Measurements from ENCODE around the gene SMARCD3.

SMARCD3 gene

GRCh38 chr7:151206914-151207313 lies 41.6 kb downstream of the SMARCD3 start:
- DNase-seq: no peak

- no peak for DNase-seq
Observed at GRCh38 chr7:151205730-151206129, 42.8 kb downstream of the SMARCD3 start.

- DNase-seq: peak; percentile 86
Observed at GRCh38 chr7:151204383-151205032, 44.0 kb downstream of the SMARCD3 start.

GRCh38 chr7:151202836-151203235 lies 45.7 kb downstream of the SMARCD3 start:
- no peak for DNase-seq

- DNase-seq: no peak
Observed at GRCh38 chr7:151201751-151202150, 46.7 kb downstream of the SMARCD3 start.

GRCh38 chr7:151201344-151201743 lies 47.1 kb downstream of the SMARCD3 start:
- DNase-seq: no peak

- DNase-seq: no peak
Observed at GRCh38 chr7:151198945-151199848, 49.3 kb downstream of the SMARCD3 start.

GRCh38 chr7:151197932-151198331 lies 50.6 kb downstream of the SMARCD3 start:
- DNase-seq: no peak

- DNase-seq: no peak
Observed at GRCh38 chr7:151195616-151196450, 52.7 kb downstream of the SMARCD3 start.

GRCh38 chr7:151194188-151194587 lies 54.3 kb downstream of the SMARCD3 start:
- no peak for DNase-seq

- DNase-seq: no peak
Observed at GRCh38 chr7:151193203-151193978, 55.1 kb downstream of the SMARCD3 start.

- DNase-seq: no peak
Observed at GRCh38 chr7:151192002-151192539, 56.4 kb downstream of the SMARCD3 start.

- DNase-seq: peak; percentile 39
Observed at GRCh38 chr7:151191544-151191943, 57.0 kb downstream of the SMARCD3 start.

GRCh38 chr7:151189038-151189437 lies 59.5 kb downstream of the SMARCD3 start:
- no peak for DNase-seq

Measured in DMS53 (cell line).